Measurements from ENCODE around the gene DCAF5. TPM values are rescaled to one million over a fixed set of nuclear protein-coding genes. Genes with fewer than 3 reads are reported as not detected.
A peak's percentile ranks its signal among the peaks of the same experiment; 100 is the strongest.

The DCAF5 gene
- total RNA-seq, 4 donors from 2014 or later: 42.2 to 53.7 (median 51.1) TPM

GRCh38 chr14:69093631-69094421 lies 59.1 kb downstream of the DCAF5 start:
- H3K27ac ChIP-seq: peak overlapping the region in 1 of 4 donors; percentile 57

GRCh38 chr14:69092840-69093422 lies 60.0 kb downstream of the DCAF5 start:
- Histone ChIP-seq H3K9me3 (no peaks in the 10 kb centered on the region), H3K27ac (no peak overlapping the region), H3K4me3 (no peak overlapping the region), H3K27me3 (no peaks in the 10 kb centered on the region), H3K4me1 (peaks cover 0 to 29% (median 13%) of the 10 kb centered on the region in 4 donors), H3K36me3 (peaks cover 0 to 36% (median 7%) of the 10 kb centered on the region in 3 donors)
- no peak for TF ChIP-seq CTCF (IDR thresholded peaks at IDR 0.05)
- TF ChIP-seq EP300 (IDR thresholded peaks at IDR 0.05): no peak
- TF ChIP-seq POLR2A (IDR thresholded peaks at IDR 0.05): no peak
- no peak for DNase-seq (ENCODE audit: low spot score in 2 of 2)

More at GRCh38 chr14:69093631-69094421, 59.1 kb downstream of the DCAF5 start:
- no peak for TF ChIP-seq CTCF (IDR thresholded peaks at IDR 0.05)
- no peak for TF ChIP-seq POLR2A (IDR thresholded peaks at IDR 0.05)
- peak; percentile 14 to 88 for TF ChIP-seq EP300 (IDR thresholded peaks at IDR 0.05)
- peaks cover 0 to 29% (median 7%) of the 10 kb centered on the region in 3 donors for H3K36me3 ChIP-seq
- H3K27me3 ChIP-seq: no peaks in the 10 kb centered on the region
- 8 to 10% methylated on average over 1 of the region's 1 CpG for WGBS, 2 donors
- H3K4me1 ChIP-seq: peaks cover 0 to 29% (median 13%) of the 10 kb centered on the region in 4 donors
- no peak overlapping the region for H3K4me3 ChIP-seq
- H3K9me3 ChIP-seq: no peaks in the 10 kb centered on the region
- no peak for DNase-seq (ENCODE audit: low spot score in 2 of 2)

GRCh38 chr14:69091695-69092094 lies 61.2 kb downstream of the DCAF5 start:
- no peak for TF ChIP-seq EP300 (IDR thresholded peaks at IDR 0.05)
- no peak for TF ChIP-seq CTCF (IDR thresholded peaks at IDR 0.05)
- no peak for TF ChIP-seq POLR2A (IDR thresholded peaks at IDR 0.05)
- no peak for DNase-seq (ENCODE audit: low spot score in 2 of 2)
- Histone ChIP-seq H3K27ac (no peak overlapping the region), H3K4me1 (peaks cover 0 to 29% (median 13%) of the 10 kb centered on the region in 4 donors), H3K4me3 (no peak overlapping the region), H3K27me3 (no peaks in the 10 kb centered on the region), H3K9me3 (no peaks in the 10 kb centered on the region), H3K36me3 (peaks cover 0 to 47% (median 7%) of the 10 kb centered on the region in 3 donors)
- WGBS, 2 donors: 92 to 94% methylated on average over 8 of the region's 8 CpGs

GRCh38 chr14:69091006-69091405 lies 61.9 kb downstream of the DCAF5 start:
- no peak for DNase-seq (ENCODE audit: low spot score in 2 of 2)
- H3K4me1 ChIP-seq: peaks cover 0 to 29% (median 13%) of the 10 kb centered on the region in 4 donors
- H3K4me3 ChIP-seq: no peak overlapping the region
- H3K9me3 ChIP-seq: no peaks in the 10 kb centered on the region
- H3K27me3 ChIP-seq: no peaks in the 10 kb centered on the region
- H3K27ac ChIP-seq: no peak overlapping the region
- H3K36me3 ChIP-seq: peaks cover 0 to 54% (median 7%) of the 10 kb centered on the region in 3 donors
- TF ChIP-seq EP300 (IDR thresholded peaks at IDR 0.05) (no peak), POLR2A (IDR thresholded peaks at IDR 0.05) (no peak), CTCF (IDR thresholded peaks at IDR 0.05) (no peak)

GRCh38 chr14:69090187-69090789 lies 62.6 kb downstream of the DCAF5 start:
- Histone ChIP-seq H3K27me3 (no peaks in the 10 kb centered on the region), H3K4me3 (no peak overlapping the region), H3K36me3 (peaks cover 0 to 58% (median 7%) of the 10 kb centered on the region in 3 donors), H3K27ac (no peak overlapping the region), H3K4me1 (peaks cover 0 to 25% (median 12%) of the 10 kb centered on the region in 4 donors), H3K9me3 (no peaks in the 10 kb centered on the region)
- DNase-seq (ENCODE audit: low spot score in 2 of 2): peak in 1 of 2 donors; percentile 12
- WGBS, 2 donors: 81 to 90% methylated on average over 4 of the region's 4 CpGs
- TF ChIP-seq POLR2A (IDR thresholded peaks at IDR 0.05): no peak
- peak in 4 of 5 experiments; percentile 28 to 46 (median 36) for TF ChIP-seq CTCF (IDR thresholded peaks at IDR 0.05)

All from tibial nerve (tissue), 4 donors.